Left renal cortex interstitium (tissue), 4 donors: Measurements from ENCODE around the gene WDR44. TPM values are rescaled to one million over a fixed set of nuclear protein-coding genes. Genes with fewer than 3 reads are reported as not detected.
A peak's percentile ranks its signal among the peaks of the same experiment; 100 is the strongest.
"Not testable (repeated sequence)": the region's sequence is repeated elsewhere in the genome, so short reads cannot be mapped to it uniquely, and the experiment has no call there.

Experiments used
- DNase-seq, 4 donors: peaks; one replicate each; pipeline ENCODE4 v3.0.0-alpha.2; 2013; ENCODE audit warnings: low read depth in 4 of 4, low spot score in 2 of 4, missing footprints in 1 of 4
- polyA plus RNA-seq, 4 donors: library from polyadenylated mRNA; unstranded; fragments of 120-200 nt; gene quantifications; one replicate each; pipeline ENCODE4 v1.2.1, GENCODE V29; 2013; ENCODE audit not compliant: insufficient read length in 4 of 4

The WDR44 gene
- polyA plus RNA-seq, 4 donors, result 10.7 to 14.5 (median 12.3) TPM

DNA sequence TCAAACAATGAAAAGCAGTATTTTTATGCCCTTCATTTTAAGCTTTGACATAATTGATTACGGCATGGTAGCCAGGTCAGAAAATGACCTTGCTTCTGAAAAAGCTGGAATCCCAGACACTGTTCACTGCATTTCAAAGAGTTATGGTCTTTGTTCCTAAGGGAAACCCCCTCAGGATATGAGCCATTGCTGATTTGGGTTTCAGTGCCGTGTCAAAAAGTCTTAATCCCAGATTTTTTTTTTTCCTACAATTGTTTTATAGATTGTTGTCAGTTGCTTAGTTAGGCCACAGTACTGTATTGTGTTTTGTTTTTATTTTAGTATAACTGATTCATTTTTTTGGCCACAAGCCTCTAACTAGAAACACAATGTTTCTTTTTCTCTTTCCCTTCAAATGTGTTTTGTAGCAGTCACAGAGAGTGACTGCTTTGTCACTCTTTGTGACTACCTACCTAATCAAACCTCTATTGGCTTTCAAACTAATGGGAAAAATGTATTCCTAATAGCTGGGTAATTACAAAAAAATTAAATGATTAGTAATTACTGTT lies 10.3 kb downstream of the WDR44 start:
- DNase-seq, result no peak

DNA sequence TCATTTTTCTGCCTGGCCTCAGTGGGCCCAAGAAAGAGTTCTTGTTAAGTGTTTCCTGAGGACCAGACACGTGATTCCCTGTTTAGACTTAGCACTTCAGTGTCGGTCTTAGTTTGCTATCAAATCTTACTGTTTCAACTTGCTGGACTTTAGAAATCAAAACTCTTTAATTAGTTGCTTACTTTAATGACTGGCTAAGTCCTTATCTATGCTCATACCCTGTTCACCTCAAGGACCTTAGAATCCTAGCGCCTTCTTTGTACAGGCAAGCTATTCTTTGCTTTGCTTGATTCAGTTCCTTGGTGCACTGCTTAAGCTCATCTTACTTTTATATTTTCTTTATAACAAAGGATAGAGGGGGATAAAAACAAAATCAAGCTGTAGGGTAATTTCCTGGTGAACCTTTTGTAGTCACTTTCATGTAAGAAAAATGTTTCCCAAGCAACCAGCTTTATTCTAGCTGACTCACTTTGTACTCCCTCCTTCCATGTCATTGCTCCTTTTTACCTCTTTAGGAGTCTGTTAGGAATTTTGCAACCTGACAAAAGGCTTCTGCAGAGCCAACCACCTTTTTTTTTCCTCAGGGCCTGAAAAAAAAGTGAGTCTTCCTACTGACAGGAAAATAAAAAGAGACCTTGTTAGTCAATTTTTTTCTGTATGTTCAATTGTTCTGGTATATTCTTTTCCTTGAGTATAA lies 14.7 kb downstream of the WDR44 start:
- no peak for DNase-seq

DNA sequence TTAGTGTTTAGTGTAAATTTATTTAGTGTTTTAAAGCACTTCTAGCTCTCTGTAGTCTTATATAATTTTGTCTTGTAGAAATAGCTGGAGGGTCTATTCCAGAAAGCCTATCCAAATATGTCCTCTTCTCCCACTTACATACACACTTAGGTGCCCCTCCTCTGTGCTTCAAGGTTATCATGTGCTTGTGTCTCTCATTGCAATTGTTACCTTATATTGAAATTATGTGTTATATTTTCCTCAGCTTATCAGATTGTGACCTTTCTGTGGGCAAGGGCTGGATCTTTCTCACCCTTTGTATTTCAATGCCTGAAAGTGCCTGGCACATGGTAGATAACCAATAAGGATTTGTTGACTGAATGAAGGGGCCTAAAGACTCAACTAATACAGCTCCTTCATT lies 18.4 kb downstream of the WDR44 start:
- no peak for DNase-seq

DNA sequence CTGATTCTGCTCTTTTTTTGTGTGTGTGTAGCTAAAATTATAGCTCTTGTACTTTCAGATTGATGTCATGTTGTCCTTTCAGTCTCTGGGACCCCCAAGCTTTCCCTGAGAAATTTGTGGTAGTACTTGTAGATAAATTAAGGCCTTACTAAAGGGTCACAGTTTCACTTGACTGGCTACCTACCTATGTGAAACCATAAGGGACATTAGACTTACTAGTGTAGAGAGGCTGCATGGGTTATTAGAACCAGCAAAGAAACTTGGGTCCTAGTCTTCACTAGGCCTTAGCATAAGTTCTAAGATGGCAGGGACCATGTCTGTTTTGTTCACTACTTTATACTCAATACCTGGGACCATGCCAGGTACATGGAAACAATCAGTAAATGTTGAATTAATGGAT lies 21.4 kb downstream of the WDR44 start:
- DNase-seq, result no peak

DNA sequence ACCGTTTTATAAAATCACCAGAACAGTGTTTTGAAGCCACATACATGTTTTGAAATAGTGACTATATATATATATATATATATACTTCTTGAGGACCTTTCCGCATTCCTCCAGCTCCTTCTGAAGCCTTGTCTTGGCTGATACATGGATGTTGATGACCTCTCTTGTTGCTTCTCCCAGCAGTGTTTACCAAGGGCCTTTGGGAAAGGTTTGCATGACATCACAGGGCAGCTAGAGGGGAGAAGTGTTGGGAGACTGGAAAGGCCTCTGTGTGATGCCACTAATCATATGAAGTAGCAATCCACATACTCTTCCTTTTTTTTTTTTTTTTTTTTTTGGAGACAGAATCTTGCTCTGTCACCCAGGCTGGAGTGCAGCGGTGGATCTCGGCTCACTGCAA lies 22.5 kb downstream of the WDR44 start:
- DNase-seq, result no peak

DNA sequence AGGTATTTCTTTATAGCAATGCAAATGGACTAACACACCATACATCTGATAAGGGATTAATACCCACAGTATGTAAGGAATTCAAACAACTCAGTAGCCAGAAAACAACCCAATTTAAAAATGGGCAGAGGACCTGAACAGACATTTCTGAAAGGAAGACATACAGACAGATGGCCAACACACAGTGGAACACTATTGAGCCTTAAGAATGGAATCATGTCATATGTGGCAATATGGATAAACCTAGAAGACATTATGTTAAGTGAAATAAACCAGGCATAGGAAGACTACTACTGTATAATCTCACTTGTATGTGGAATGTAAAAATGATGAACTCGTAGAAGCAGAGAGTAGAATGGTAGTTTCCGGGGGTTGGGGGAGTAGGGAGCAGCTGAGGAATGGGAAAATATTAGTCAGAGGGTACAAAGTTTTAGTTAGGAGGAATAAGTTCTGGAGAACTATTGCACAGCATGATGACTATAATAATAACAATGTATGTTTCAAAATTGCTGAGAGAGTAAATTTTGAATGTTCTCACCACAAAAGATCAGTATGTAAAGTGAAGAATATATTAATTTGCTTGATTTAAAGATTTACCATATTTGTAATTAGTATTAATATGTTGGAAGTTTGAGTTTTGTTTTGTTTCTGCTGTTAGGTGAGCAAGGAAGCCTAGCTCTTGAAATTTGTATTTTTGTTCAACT lies 25.2 kb downstream of the WDR44 start:
- no peak for DNase-seq

DNA sequence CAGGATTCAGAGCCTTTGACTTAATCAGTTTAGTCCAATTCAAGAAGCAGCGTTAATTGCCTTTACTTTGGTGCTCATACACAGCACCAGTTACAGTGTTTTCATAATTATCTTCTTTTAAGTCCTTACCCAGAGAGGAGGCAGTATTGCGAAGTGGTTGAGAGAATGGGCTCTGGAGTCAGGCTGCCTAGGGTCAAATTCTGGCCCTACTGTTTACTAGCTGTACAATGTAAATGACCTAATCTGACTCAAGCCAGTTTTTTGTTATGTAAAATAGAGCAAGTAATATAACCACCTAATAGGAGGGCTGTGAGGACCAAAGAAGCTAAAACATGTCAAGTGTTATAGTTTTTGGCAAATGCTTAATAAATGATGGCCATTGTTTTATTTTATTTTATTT lies 27.6 kb downstream of the WDR44 start:
- no peak for DNase-seq

DNA sequence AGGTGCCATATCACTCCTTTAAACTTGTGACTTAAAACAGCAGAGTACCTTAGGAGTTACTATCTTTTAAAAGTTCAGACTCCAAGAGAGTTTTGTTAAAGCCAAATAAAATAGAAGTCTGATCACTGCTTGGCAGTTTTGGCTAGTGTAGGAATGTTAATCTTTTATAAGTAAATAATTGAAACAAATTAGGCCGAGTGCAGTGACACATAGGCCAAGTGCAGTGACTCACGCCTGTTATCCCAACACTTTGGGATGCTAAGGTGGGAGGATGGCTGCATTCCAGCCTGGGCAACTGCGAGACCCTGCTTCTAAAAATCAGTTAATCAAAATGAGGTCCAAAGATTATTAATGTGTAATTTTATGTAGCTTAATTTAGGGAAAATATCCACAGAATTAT lies 37.2 kb downstream of the WDR44 start:
- no peak for DNase-seq

DNA sequence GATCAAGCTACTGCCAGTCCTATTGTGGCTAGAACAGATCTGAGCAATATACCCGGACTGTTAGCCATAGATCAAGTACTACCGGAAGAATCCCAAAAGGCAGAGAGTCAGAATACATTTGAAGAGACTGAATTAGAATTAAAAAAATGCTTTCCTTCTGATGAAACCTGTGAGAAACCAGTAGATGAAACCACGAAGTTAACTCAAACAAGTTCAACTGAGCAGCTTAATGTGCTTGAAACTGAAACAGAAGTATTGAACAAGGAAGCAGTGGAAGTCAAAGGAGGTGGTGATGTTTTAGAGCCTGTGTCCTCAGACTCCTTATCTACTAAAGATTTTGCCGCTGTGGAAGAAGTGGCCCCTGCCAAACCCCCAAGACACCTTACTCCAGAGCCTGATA lies 46.8 kb downstream of the WDR44 start:
- DNase-seq, result no peak

DNA sequence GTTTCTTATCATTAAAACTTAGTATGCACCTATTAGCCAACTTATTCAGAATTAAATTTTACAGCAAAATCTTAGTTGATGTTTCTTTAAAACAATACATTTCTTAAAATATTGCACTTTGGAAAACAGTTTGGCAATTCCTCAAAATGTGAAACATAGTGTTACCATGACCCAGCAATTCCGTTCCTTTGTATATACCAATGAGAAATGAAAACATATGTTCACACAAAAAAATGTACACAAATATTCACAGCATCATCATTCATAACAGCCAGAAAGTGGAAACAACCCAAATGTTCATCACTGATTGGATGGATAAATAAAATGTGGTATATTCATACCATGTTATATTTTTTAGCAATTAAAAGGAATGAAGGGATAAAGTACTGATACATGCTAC lies 50.2 kb downstream of the WDR44 start:
- no peak for DNase-seq

DNA sequence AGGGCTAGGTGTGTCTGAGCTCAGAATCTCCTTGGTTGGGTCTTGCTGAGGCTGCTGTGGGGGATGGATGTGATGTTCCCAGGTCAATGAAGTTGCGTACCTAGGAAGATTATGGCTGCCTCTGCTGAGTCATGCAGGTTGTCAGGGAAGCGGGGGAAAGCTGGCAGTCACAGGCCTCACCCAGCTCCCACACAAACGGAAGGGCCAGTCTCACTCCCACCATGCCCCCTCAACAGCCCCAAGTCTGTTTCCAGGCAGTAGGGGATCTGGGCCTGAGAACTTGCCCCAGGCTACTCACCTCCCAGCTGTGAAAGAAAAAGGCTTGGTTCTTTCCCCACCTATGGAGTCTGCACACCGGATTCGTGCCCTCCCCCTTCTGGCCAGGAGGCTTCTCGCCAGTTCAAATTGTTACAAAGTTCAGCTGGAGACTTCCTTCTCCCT lies 72.9 kb downstream of the WDR44 start:
- no peak for DNase-seq

DNA sequence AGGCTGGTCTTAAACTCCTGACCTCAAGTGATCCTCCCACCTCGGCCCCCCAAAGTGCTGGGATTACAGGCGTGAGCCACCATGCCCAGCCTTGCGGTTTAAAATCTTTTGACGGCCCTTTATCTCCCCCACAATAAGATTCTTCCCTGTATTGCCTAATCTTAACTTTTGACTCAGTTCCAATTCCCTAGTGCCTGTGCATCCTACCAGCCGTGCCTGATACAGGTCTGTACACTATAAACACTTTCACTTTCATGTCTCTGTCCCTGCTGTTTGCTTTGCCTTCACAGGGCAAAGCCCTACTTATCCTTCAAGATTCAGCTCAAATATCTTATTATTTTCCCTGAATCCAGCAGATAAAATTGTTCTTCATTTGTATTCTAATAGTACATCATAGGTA lies 74.6 kb downstream of the WDR44 start:
- no peak for DNase-seq

DNA sequence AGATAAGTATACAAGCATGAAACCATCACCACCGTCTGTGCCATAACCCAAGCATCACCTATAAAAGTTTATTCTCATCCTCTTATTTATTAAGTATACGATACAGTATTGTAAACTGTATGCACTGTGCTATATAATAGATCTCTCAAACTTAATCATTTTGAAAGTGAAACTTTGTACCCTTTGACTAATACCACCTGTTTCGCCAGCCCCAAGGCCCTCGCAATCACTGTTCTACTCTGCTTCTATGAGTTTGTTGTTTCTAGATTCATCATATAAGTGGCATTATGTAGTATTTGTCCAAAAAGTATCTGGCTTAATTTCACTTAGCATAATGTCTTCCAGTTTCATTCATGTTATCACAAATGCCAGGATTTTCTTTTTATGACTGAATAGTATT lies 77.7 kb downstream of the WDR44 start:
- DNase-seq, result no peak

DNA sequence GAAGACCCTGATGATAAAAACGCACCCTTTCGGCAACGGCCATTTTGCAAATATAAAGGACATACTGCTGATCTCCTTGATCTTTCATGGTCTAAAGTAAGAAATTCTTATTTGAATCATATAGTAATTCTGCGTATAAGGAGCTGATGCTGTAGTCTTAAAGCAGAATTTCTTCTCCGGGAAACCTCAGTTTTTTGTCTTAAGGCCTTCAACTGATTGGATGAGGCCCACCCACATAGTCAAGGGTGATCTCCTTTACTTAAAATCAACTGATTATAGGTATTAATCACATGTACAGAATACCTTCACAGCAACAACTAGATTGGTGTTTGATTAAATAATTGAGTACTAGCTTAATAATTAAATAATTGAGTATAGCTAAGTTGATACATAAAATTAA lies 86.9 kb downstream of the WDR44 start:
- DNase-seq, result no peak

DNA sequence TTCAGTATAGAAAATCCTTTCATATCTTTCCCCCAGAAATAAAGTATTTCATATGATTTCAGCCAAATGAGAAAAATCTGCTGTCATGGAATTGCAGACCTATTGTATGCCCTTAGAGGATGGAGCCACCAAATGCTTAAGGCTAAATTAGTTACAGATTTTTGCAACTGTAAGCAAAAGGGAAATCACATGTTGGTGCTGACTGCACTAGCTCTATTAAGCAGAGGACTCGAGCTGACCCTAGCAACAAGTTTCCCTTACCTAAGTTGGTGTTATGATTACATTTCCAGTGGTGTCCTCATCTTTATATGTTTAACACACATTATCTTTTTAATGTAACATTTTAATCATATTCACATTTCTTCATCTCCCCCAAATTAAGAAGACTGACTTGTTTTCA lies 91.4 kb downstream of the WDR44 start:
- no peak for DNase-seq

DNA sequence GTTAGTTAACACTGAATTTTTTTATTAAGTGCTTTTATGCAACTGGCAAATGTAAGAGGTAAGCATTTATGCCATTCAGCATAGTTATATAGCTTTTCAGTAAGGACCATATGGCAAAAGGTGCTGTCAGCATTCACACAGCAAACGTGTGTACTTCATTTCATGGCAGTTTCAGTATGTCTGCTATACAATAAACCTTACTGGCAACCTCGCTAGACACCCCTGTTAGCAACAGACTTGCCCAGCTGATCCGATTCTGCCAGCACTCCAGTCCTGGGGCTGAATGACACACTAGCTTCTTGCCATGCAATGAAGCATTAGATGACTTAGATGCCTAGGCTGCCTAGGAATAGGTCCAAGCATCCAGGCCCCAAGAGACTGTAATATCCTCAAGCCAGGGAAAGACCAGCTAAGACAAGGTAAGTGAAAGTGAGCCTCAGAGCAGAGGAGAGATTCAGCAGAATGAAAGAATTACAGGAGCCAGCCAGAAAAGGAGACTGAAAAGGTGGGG lies 102.4 kb downstream of the WDR44 start:
- DNase-seq, result no peak

DNA sequence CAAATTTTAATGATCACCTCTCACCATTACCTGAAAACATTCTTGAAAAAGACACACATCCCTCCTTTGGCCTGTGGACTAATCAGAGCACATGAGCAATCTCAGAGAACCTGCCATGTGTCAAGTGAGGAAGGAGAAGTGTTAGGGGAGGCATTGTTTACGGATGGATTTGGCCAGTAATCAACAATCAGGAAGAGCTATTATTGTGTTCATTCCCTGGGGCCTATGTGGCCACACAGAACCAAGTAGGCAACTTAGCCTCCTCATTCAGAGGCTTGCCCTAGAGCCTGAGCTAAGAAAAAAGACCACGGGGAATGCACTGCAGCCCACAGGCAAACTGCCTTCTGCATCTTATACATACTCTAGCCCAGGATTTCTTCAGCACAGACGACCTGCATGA lies 109.1 kb downstream of the WDR44 start:
- no peak for DNase-seq

DNA sequence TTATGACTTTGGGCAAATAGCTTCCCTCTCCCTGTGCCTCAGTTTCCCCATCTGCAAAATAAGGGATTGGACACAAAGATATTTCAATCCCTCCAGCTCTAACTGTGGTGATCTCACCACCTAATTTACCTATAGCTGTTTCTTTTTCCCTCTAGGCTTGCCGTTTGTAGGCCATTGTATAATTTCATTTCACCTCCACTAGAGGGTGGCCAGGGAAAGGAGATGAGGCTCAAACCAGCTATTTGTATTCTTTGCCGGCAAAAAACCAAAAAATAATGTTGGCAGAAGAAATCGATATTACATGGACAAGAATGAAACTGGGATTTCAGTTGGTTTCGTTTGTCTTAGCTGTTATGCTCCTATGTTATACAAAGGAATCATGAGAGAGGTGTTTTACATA lies 113.6 kb downstream of the WDR44 start:
- DNase-seq, result peak in 2 of 4 donors; percentile 2

DNA sequence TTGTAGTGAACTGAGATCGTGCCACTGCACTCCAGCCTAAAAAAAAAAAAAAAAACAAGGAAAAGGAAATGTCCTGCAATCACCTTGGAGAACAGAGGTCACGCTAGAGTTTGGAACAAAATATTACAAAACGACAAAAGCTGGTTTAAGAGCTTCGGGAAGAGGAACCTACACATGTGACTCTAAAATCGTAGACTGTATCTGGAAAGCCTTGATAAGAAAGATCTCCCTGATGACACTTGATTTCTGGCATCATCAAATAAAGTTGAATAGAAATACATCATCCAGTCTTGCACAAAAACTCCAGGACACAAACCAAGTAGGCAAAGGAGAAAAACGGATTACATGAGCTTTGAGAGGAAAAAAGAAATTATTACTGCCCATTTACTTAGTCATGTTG lies 118.6 kb downstream of the WDR44 start:
- DNase-seq, result no peak

DNA sequence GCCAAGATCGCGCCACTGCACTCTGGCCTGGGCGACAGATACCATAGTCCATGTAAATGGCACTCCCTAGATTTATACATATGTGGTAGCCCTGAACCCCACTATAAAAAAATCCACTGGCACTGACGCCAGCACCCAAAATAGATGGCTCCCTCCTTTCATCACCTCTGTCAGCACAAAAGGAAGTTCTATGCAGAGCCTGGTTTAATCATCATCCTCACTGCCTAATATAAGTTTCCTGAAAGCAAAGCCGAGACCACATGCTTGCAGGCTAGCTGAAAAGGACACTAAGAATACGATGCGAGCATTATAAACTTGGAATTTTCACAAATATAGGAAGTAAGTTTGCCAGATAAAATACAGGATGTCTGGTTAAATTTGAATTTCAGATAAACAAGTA lies 122.2 kb downstream of the WDR44 start:
- no peak for DNase-seq

DNA sequence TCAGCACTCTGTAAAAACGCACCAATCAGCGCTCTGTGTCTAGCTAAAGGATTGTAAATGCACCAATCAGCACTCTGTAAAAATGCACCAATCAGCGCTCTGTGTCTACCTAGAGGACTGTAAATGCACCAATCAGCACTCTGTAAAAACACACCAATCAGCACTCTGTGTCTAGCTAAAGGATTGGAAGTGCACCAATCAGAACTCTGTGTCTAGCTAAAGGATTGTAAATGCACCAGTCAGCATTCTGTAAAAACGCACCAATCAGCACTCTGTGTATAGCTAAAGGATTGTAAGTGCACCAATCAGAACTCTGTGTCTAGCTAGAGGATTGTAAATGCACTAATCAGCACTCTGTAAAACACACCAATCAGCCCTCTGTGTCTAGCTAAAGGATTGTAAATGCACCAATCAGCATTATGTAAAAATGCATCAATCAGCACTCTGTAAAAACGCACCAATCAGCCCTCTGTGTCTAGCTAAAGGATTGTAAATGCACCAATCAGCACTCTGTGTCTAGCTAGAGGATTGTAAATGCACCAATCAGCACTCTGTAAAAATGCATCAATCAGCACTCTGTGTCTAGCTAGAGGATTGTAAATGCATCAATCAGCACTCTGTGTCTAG lies 124.9 kb downstream of the WDR44 start:
- DNase-seq, result not testable (repeated sequence)

DNA sequence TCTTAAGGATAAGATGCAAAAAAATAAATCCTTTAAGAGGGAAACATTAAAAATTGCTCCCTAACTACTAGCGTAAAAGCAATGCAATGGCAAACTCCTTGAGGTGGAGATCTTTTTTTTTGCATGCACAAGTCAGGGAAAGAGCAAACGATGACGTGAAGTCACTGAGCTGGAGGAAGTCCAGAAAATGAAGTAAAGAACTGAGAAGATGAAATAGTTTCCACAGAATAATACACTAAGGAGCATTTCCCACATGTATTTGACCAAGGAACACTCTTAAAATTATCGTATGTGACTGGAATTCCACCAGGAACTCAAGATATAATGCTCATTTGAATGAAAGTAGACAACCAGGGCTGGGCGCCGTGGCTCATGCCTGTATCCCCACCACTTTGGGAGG lies 128.7 kb downstream of the WDR44 start:
- DNase-seq, result no peak
